Muscle of leg (tissue), 11 donors: ENCODE data around the gene C3orf70. TPM values are rescaled to one million over a fixed set of nuclear protein-coding genes. Genes with fewer than 3 reads are reported as not detected.

Experiments used
- DNase-seq: peaks from one replicate; pipeline ENCODE4 v3.0.0; 2013
- H3K27ac ChIP-seq: one replicate; pipeline ENCODE4 v1.5.1; 2013; ENCODE audit warnings: mild to moderate bottlenecking, low read length, control low read depth
- H3K27me3 ChIP-seq: one replicate; pipeline ENCODE4 v1.6.1; 2013; ENCODE audit warnings: low read length; ENCODE audit not compliant: control insufficient read depth, insufficient read depth
- H3K36me3 ChIP-seq: one replicate; pipeline ENCODE4 v1.6.1; 2013; ENCODE audit warnings: low read length; ENCODE audit not compliant: control insufficient read depth, insufficient read depth
- H3K4me1 ChIP-seq: one replicate; pipeline ENCODE4 v1.6.1; 2013; ENCODE audit warnings: low read length; ENCODE audit not compliant: control insufficient read depth, insufficient read depth
- H3K4me3 ChIP-seq: one replicate; pipeline ENCODE4 v1.5.1; 2013; ENCODE audit warnings: low read length, control low read depth
- H3K9me3 ChIP-seq: replicated peaks from 2 replicates; pipeline ENCODE4 v1.6.1; 2013; ENCODE audit warnings: low read depth, low read length; ENCODE audit not compliant: control insufficient read depth
- WGBS: methylation state at CpG from one replicate; pipeline ENCODE4 v1.1.5; 2013; ENCODE audit warnings: missing lambda C conversion rate; ENCODE audit not compliant: insufficient coverage; 5-methylcytosine and 5-hydroxymethylcytosine counted together
- polyA plus RNA-seq, 8 donors: library from polyadenylated mRNA; unstranded; fragments of 120-200 nt; gene quantifications; one replicate each; pipeline versions ENCODE4 v1.2.1 to v1.2.3, GENCODE V29; 2013; ENCODE audit warnings: inconsistent platforms in 1 of 8, low replicate concordance in 1 of 8; ENCODE audit not compliant: insufficient read length in 8 of 8, insufficient read depth in 1 of 8
- total RNA-seq: library from RNA; stranded (reverse); fragments of 120-200 nt; gene quantifications from one replicate; pipeline ENCODE4 v1.2.4, GENCODE V29; 2013

C3orf70 gene
- total and polyA plus RNA-seq, 9 donors: 3.0 to 7.9 (median 4.5) TPM

DNA sequence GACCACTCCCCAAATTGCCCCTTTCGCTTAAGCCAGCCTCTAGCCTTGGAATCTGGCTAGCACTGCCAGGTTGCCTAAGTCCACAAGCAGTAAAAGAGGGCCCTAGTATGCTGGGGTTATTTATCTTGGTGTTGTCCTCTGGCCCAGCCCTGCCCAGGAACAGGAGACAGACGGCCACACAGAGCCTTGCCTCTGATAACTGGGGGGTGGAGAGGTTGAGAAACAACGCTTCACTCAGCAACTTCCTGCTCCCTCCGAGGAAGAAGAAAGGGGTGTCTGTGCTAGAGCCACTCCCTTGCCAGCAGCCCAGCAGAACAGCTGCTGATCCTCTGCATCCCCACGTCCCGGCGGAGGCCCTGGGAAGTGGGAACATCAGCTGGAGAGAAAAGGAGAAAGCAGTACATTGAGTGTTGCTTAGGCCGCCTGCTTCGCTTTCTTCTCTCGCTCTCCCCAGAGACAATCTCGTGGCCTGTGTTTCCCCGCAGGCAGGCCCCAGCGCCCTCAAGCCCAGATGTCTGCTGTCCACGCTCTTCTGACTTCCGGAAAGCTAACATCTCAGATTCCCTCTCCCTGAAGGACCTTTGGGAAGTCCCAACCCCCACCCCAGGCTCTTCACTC, 22.6 kb upstream of the C3orf70 start:
- no peak overlapping the region for H3K4me3 ChIP-seq
- peaks cover 8% of the 10 kb centered on the region for H3K4me1 ChIP-seq
- peak; percentile 81 for DNase-seq
- H3K9me3 ChIP-seq: no peaks in the 10 kb centered on the region
- H3K27me3 ChIP-seq: no peaks in the 10 kb centered on the region
- peak overlapping the region; percentile 57 for H3K27ac ChIP-seq
- H3K36me3 ChIP-seq: no peaks in the 10 kb centered on the region
- WGBS: 20% methylated on average over 6 of the region's 15 CpGs

DNA sequence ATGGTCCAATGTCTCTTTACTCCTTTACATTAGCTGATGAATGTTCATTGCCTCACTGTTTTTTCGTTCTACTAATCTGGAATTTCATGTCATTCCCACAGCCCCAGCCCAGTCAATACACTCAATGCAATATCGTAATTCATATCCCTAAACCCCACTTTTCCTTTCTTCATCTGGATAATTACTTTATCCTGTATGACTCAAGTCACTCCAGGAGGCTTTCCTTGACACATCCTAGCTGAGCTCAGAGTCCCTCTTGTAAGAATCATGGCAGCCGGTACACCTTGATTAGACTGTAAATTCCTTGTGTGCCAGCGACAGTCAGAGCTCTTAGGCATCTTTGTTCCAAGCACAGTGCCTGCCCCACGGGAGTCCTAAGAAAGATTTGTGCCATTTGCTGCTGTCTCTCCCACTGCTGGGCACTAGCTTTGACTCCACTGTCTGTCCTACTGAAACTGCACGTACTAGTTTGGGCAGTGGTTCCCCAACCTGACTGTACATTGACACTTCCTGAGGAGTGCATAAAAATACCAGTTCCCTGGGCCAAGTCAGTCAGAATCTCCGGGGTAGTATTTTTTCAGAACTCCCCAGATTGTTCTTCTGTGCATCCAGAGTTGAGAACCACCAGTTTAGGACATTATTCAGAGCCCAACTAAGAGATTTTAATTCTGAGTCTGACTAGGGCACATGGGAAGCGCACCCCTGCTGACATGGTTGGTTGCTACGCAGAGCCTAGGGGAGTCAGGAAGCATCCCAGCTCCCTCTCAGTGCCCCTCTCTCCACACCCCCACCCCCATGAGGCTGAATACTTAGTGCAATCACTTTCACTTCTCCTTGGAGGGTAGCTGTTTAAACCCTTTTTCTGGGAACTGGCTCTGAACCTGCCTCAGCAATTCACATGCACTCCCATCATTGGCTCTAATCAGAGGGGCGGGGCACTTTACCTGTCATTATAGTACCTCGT, 19.5 kb upstream of the C3orf70 start:
- WGBS: 61% methylated on average over 9 of the region's 11 CpGs
- H3K4me3 ChIP-seq: no peak overlapping the region
- H3K36me3 ChIP-seq: no peaks in the 10 kb centered on the region
- H3K4me1 ChIP-seq: peaks cover 8% of the 10 kb centered on the region
- no peaks in the 10 kb centered on the region for H3K27me3 ChIP-seq
- no peak overlapping the region for H3K27ac ChIP-seq
- peak; percentile 30 for DNase-seq
- no peaks in the 10 kb centered on the region for H3K9me3 ChIP-seq

DNA sequence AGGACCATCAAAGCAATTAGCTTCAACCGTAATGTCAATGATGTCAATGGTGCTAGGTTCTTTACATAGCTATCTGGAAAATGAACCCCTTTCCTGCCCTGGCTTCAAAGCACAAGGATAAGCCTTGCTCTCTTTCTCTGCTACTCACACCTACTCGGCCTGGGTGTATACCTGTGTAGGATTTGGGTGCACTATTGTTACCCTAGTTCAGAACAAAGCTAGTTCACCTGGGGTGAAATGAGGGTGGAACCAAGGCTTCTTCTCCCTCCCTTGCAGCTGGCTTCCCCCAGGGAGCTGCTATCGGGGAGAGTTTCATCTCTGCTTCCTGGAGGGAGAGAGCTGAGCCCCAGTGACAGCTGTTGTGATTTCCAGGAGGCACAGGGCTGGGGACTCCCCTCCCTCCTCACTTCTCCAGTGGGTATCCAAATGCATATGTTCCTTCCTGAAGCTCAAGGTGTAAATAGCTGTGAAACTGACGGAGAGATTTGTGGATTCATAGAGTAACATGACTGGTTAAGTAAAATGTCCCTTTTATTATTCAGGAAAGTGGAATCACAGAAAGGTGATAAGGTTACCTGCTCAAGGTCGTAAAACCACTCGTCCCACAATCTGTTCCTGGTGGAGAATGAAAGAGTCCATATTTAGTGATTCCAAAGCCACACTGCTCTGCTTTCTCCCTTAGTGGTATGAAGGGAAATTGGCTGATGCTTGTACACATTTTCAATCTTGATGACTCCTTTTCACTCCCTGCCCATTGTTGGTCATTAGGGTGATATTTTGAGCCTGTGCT, 11.8 kb upstream of the C3orf70 start:
- no CpG with 5 or more reads among the region's 6 CpGs for WGBS
- H3K27me3 ChIP-seq: no peaks in the 10 kb centered on the region
- no peak overlapping the region for H3K27ac ChIP-seq
- no peaks in the 10 kb centered on the region for H3K9me3 ChIP-seq
- DNase-seq: no peak
- no peaks in the 10 kb centered on the region for H3K4me1 ChIP-seq
- no peak overlapping the region for H3K4me3 ChIP-seq
- no peaks in the 10 kb centered on the region for H3K36me3 ChIP-seq

DNA sequence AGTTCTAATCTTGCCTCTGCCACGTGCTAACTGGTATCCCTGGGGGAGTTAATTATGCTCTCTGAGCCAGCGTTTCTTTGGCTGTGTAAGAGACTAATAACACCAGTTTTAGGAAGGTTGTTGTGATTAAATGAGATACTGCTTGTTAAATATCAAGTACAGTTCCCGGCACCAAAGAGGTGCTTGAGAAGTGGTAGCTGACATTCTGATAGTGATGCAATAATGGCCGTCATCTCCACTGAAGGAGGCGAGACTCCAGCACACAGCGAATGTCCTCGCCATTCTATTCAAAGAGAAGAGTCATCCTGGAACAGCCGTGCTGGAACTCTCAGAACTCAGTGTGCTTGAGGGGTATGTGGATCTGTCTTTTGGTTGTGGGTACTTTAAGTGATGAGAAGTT, 9.8 kb upstream of the C3orf70 start:
- H3K27ac ChIP-seq: no peak overlapping the region
- DNase-seq: no peak
- H3K36me3 ChIP-seq: no peaks in the 10 kb centered on the region
- no peaks in the 10 kb centered on the region for H3K9me3 ChIP-seq
- 79% methylated on average over 8 of the region's 8 CpGs for WGBS
- peaks cover 1% of the 10 kb centered on the region for H3K27me3 ChIP-seq
- no peak overlapping the region for H3K4me3 ChIP-seq
- no peaks in the 10 kb centered on the region for H3K4me1 ChIP-seq

DNA sequence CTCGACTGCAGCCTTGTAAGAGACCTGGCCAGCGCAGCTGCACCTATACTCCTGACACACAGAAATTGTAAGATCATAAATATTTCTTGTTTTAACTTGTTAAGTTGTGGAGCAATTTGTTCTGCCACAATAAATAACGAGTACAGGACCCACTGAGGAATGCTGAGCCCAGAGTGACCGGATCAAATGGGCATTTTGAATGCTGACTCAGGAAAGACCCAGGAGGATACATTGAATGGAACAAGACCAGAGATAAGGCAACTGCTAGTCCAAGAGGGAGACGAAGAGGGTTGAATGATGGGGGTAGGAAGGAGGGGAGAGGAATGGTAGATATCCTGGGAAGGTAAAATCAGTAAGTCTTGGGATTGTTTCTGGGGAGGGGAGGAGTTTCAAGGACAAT, 8.9 kb upstream of the C3orf70 start:
- no peak for DNase-seq
- no peaks in the 10 kb centered on the region for H3K4me1 ChIP-seq
- H3K27ac ChIP-seq: no peak overlapping the region
- no peak overlapping the region for H3K4me3 ChIP-seq
- no peaks in the 10 kb centered on the region for H3K9me3 ChIP-seq
- H3K36me3 ChIP-seq: no peaks in the 10 kb centered on the region
- 70% methylated on average over 3 of the region's 5 CpGs for WGBS
- H3K27me3 ChIP-seq: peaks cover 5% of the 10 kb centered on the region

DNA sequence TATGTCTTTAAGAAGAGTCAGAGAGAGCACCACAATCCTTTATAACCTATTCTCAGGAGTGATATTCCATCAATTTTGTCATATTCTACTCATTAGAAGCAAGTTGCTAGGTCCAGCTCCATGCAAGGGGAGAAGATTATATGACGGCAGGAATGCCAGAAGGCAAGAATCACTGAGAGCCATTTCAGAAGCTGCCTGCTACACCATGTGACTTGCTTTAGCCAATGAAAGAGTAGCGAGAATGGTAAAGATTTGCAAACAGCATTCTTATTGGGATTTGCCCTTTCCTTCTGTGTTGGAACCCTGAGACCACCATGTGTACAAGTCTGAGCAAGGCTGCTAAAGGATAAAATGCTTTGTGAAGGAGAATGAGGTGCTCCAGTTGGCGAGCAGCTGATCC, 4.5 kb upstream of the C3orf70 start:
- WGBS: 76% methylated on average over 3 of the region's 3 CpGs
- DNase-seq: no peak
- Histone ChIP-seq H3K4me1 (peaks cover 9% of the 10 kb centered on the region), H3K27me3 (peaks cover 7% of the 10 kb centered on the region), H3K27ac (no peak overlapping the region), H3K4me3 (no peak overlapping the region), H3K9me3 (no peaks in the 10 kb centered on the region), H3K36me3 (no peaks in the 10 kb centered on the region)

DNA sequence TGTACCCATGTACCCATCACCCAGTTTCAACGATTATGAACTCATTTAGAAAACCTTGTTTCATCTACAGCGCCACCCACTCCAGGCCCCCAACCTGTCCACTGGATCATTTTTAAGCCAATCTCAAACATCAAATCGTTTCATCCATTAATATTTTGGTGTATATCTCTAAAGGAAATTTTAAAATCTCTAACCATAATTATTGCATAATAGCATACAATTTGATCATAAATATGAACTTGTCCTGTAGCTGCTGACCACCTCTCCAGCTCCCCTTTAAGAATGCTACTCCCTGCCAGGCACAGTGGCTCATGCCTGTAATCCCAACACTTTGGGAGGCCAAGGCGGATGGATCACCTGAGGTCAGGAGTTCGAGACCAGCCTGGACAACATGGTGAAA, 2.8 kb upstream of the C3orf70 start:
- peaks cover 12% of the 10 kb centered on the region for H3K4me1 ChIP-seq
- DNase-seq: no peak
- H3K36me3 ChIP-seq: no peaks in the 10 kb centered on the region
- 100% methylated on average over 1 of the region's 5 CpGs for WGBS
- no peak overlapping the region for H3K27ac ChIP-seq
- peaks cover 7% of the 10 kb centered on the region for H3K27me3 ChIP-seq
- H3K4me3 ChIP-seq: no peak overlapping the region
- no peaks in the 10 kb centered on the region for H3K9me3 ChIP-seq

DNA sequence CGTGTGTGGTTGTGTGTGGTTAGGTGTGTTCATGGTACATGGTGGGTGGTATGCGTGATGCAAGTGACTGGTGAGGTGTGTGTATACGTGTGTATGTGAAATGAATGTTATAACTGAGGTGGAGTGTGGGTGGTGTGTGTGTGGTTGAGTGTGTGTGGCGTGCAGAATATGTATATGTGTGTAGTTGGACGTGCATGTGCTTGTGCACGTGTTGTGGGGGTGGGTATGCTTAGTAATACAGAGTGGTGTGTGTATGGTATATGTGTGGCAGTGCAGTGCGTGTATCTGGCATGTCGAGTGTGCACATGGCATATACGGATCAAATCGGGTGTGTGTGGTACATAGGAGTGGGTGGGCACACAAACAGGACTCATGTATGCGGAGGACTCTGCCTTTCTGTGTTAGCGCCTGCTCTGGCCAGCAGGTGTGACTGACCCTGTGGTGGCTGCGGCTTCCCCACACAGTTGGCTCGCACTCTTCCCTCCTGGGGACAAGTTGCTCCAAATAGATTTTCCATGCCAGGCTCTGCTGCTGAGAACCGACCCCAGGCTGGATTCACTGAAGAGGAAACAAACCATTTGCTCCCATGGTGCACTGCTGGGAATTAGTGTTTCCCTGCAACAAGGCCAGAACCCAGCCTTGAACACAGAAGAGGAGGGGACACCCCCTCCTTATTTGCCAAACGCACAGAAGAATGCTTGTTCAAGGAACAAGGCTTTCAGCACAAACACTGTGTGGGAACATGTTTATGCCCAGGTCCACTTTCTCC, 1.2 kb upstream of the C3orf70 start:
- WGBS: 46% methylated on average over 16 of the region's 16 CpGs
- no peak overlapping the region for H3K4me3 ChIP-seq

DNA sequence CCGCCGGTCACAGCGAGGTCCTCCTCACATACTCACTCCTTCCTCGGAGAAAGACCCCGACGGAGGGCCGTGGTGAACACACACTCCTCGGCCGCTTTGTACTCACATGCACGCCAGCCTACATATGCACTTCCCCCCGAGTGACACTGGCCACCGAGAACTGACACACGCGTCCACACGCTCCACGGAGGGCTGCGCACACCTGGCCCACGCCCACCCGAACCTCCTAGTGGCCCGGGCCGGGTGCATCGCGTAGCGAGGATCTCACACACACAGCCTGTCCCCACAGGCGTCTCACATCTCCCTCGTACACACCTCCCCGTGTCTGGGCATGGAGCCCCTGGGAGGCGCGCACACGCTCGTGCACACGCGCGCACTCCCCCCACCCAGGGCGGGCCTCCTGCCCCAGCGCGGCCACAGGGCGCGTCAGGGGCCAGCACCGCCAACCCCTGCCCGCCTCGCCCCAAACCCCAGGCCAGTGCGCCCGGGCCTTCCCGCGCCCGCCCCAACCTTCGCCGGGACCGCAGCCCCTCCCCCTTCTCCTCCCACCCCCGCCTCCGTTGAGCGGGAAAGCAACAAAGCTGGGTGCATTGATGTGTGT, 411 bp upstream of the C3orf70 start:
- Histone ChIP-seq H3K27ac (peak overlapping the region; percentile 62), H3K36me3 (no peaks in the 10 kb centered on the region), H3K27me3 (peaks cover 7% of the 10 kb centered on the region), H3K4me3 (peak overlapping the region; percentile 67), H3K4me1 (peaks cover 12% of the 10 kb centered on the region), H3K9me3 (no peaks in the 10 kb centered on the region)
- peak; percentile 51 for DNase-seq
- WGBS: 0% methylated on average over 33 of the region's 53 CpGs

More for the DNA sequence above, 1.2 kb upstream of the C3orf70 start:
- peaks cover 12% of the 10 kb centered on the region for H3K4me1 ChIP-seq
- DNase-seq: peak; percentile 41
- H3K27ac ChIP-seq: peak overlapping the region; percentile 29
- no peaks in the 10 kb centered on the region for H3K36me3 ChIP-seq
- H3K9me3 ChIP-seq: no peaks in the 10 kb centered on the region
- peaks cover 7% of the 10 kb centered on the region for H3K27me3 ChIP-seq
